H9 (cell line): Measurements from ENCODE around the gene BRI3. TPM values are rescaled to one million over a fixed set of nuclear protein-coding genes. Genes with fewer than 3 reads are reported as not detected.
A peak's percentile ranks its signal among the peaks of the same experiment; 100 is the strongest.

Experiments
- DNase-seq: peaks from one replicate; pipeline ENCODE4 v3.0.0-alpha.2; 2017
- H2AFZ ChIP-seq: one replicate; pipeline ENCODE4 v1.6.1; 2013; ENCODE audit warnings: mild to moderate bottlenecking, low read length, control low read depth, moderate library complexity
- H2AK5ac ChIP-seq: 2 replicates; pipeline ENCODE4 v1.6.1; 2013; ENCODE audit warnings: low read length, control low read depth, mixed read lengths; ENCODE audit not compliant: insufficient read length
- H2BK120ac ChIP-seq: one replicate; pipeline ENCODE4 v1.6.1; 2013; ENCODE audit warnings: low read depth, mild to moderate bottlenecking, low read length, control low read depth, inconsistent platforms; ENCODE audit not compliant: poor library complexity, severe bottlenecking
- H2BK12ac ChIP-seq: 2 replicates; pipeline ENCODE4 v1.6.1; 2013; ENCODE audit warnings: low read length, control low read depth, mixed read lengths, low read depth; ENCODE audit not compliant: insufficient read length
- H2BK15ac ChIP-seq: 2 replicates; pipeline ENCODE4 v1.6.1; 2013; ENCODE audit warnings: low read depth, low read length, control low read depth
- H2BK20ac ChIP-seq: one replicate; pipeline ENCODE4 v1.6.1; 2013; ENCODE audit warnings: low read depth, mild to moderate bottlenecking, low read length, control low read depth, inconsistent platforms; ENCODE audit not compliant: poor library complexity, severe bottlenecking
- H2BK5ac ChIP-seq: 2 replicates; pipeline ENCODE4 v1.6.1; 2013; ENCODE audit warnings: low read length, control low read depth, mixed read lengths; ENCODE audit not compliant: insufficient read length
- H3K14ac ChIP-seq: 2 replicates; pipeline ENCODE4 v1.6.1; 2013; ENCODE audit warnings: low read length, control low read depth; ENCODE audit not compliant: insufficient read depth
- H3K18ac ChIP-seq: 2 replicates; pipeline ENCODE4 v1.6.1; 2013; ENCODE audit warnings: low read depth, mild to moderate bottlenecking, mixed read lengths, low read length, control low read depth; ENCODE audit not compliant: insufficient read length
- H3K23ac ChIP-seq: 2 replicates; pipeline ENCODE4 v1.6.1; 2013; ENCODE audit warnings: low read length, control low read depth, mixed read lengths, low read depth; ENCODE audit not compliant: insufficient read length
- H3K23me2 ChIP-seq: 2 replicates; pipeline ENCODE4 v1.6.1; 2013; ENCODE audit warnings: low read depth, mild to moderate bottlenecking, mixed read lengths, low read length, control low read depth; ENCODE audit not compliant: insufficient read length, poor library complexity, severe bottlenecking
- H3K27ac ChIP-seq: 2 replicates; pipeline ENCODE4 v1.5.1; 2013; ENCODE audit warnings: low read length, control low read depth, mixed read lengths, low read depth; ENCODE audit not compliant: insufficient read length
- H3K27me3 ChIP-seq: 2 replicates; pipeline ENCODE4 v1.6.1; 2013; ENCODE audit warnings: low read length, control low read depth, inconsistent platforms; ENCODE audit not compliant: insufficient read depth
- H3K4ac ChIP-seq: 2 replicates; pipeline ENCODE4 v1.6.1; 2013; ENCODE audit warnings: low read depth, mild to moderate bottlenecking, control low read depth, inconsistent platforms, low read length, moderate library complexity
- H3K4me1 ChIP-seq: 2 replicates; pipeline ENCODE4 v1.6.1; 2013; ENCODE audit warnings: low read length, control low read depth, inconsistent platforms; ENCODE audit not compliant: insufficient read depth
- H3K4me2 ChIP-seq: 2 replicates; pipeline ENCODE4 v1.6.1; 2013; ENCODE audit warnings: low read length, control low read depth, mixed read lengths; ENCODE audit not compliant: insufficient read length, insufficient read depth
- H3K56ac ChIP-seq: 2 replicates; pipeline ENCODE4 v1.6.1; 2013; ENCODE audit warnings: low read depth, mild to moderate bottlenecking, mixed read lengths, low read length, control low read depth; ENCODE audit not compliant: insufficient read length
- H3K79me1 ChIP-seq: 2 replicates; pipeline ENCODE4 v1.6.1; 2013; ENCODE audit warnings: low read depth, mild to moderate bottlenecking, moderate library complexity, low read length, control low read depth, inconsistent platforms; ENCODE audit not compliant: insufficient read depth, poor library complexity, severe bottlenecking
- H3K79me2 ChIP-seq: 2 replicates; pipeline ENCODE4 v1.6.1; 2013; ENCODE audit warnings: low read length, control low read depth, inconsistent platforms; ENCODE audit not compliant: insufficient read depth
- H3K9ac ChIP-seq: 2 replicates; pipeline ENCODE4 v1.6.1; 2013; ENCODE audit warnings: low read length, control low read depth, mixed read lengths; ENCODE audit not compliant: insufficient read length; ENCODE audit errors: extremely low read depth
- H3K9me3 ChIP-seq: one replicate; pipeline ENCODE4 v1.6.1; 2013; ENCODE audit warnings: low read depth, low read length, inconsistent platforms; ENCODE audit not compliant: control insufficient read depth
- H3T11ph ChIP-seq: one replicate; pipeline ENCODE4 v1.6.1; 2013; ENCODE audit warnings: mild to moderate bottlenecking, low read length, control low read depth, inconsistent platforms
- H4K20me1 ChIP-seq: one replicate; pipeline ENCODE4 v1.6.1; 2013; ENCODE audit not compliant: control insufficient read depth, insufficient read length, insufficient read depth
- H4K5ac ChIP-seq: 2 replicates; pipeline ENCODE4 v1.6.1; 2013; ENCODE audit warnings: low read depth, mild to moderate bottlenecking, mixed read lengths, low read length, control low read depth; ENCODE audit not compliant: insufficient read length
- H4K8ac ChIP-seq: replicated peaks from 2 replicates; pipeline ENCODE4 v1.6.1; 2013; ENCODE audit warnings: low read length, control low read depth, mixed read lengths, low read depth; ENCODE audit not compliant: insufficient read length
- H4K91ac ChIP-seq: 2 replicates; pipeline ENCODE4 v1.6.1; 2013; ENCODE audit warnings: low read depth, mild to moderate bottlenecking, moderate library complexity, mixed read lengths, low read length, control low read depth; ENCODE audit not compliant: insufficient read length
- H3K27ac Mint-ChIP-seq, 3 experiments: 2 replicates in 2 of 3; 3 replicates in 1 of 3; pipeline ENCODE4 v1.8.0; 2020 to 2021; ENCODE audit warnings: mixed read lengths in 3 of 3, mild to moderate bottlenecking in 1 of 3, moderate library complexity in 1 of 3
- H3K27me3 Mint-ChIP-seq: 2 replicates; pipeline ENCODE4 v1.8.0; 2021; ENCODE audit warnings: low read depth, mild to moderate bottlenecking, moderate library complexity, mixed read lengths
- H3K36me3 Mint-ChIP-seq, 3 experiments: 2 replicates in 2 of 3; 3 replicates in 1 of 3; pipeline ENCODE4 v1.8.0; 2020 to 2021; ENCODE audit warnings: low read depth in 3 of 3, mixed read lengths in 3 of 3; ENCODE audit not compliant: insufficient read depth in 1 of 3
- H3K4me1 Mint-ChIP-seq, 2 experiments: 2 replicates each; pipeline ENCODE4 v1.8.0; 2020; ENCODE audit warnings: mixed read lengths in 2 of 2
- H3K4me3 Mint-ChIP-seq, 2 experiments: 2 replicates in 1 of 2; 3 replicates in 1 of 2; pipeline ENCODE4 v1.8.0; 2020 to 2021; ENCODE audit warnings: mild to moderate bottlenecking in 2 of 2, mixed read lengths in 2 of 2, moderate library complexity in 1 of 2
- H3K9me3 Mint-ChIP-seq, 2 experiments: 2 replicates in 1 of 2; 3 replicates in 1 of 2; pipeline ENCODE4 v1.8.0; 2020; ENCODE audit warnings: mild to moderate bottlenecking in 2 of 2, mixed read lengths in 2 of 2, moderate library complexity in 1 of 2
- CTCF ChIP-seq: fragments of 200-600 bp; sonication (generic); conservative IDR thresholded peaks from 3 replicates; pipeline ENCODE4 v1.8.0; 2021; ENCODE audit warnings: antibody characterized with exemption, mild to moderate bottlenecking
- WGBS: extraction: QIAGEN DNeasy Blood & Tissue Kit; methylation state at CpG from one replicate; pipeline ENCODE4 v1.1.7; 2013; ENCODE audit warnings: missing lambda C conversion rate, low lambda C conversion rate, mixed read lengths; ENCODE audit not compliant: insufficient read length; ENCODE audit errors: extremely low coverage; 5-methylcytosine and 5-hydroxymethylcytosine counted together
- total RNA-seq: library from RNA; stranded (reverse); gene quantifications from 2 replicates; pipeline ENCODE4 v1.2.1, GENCODE V29; 2021

BRI3 gene
- total RNA-seq, 1 experiment from 2014 or later: 102 TPM

- H3T11ph ChIP-seq: no peak overlapping the region
- no peak overlapping the region for H4K5ac ChIP-seq
- peaks cover 11% of the 10 kb centered on the region for H3K23me2 ChIP-seq
- no peaks in the 10 kb centered on the region for H3K9me3 ChIP-seq
- no peaks in the 10 kb centered on the region; the same call in 1 of the 2 replicates for H3K4me1 ChIP-seq
- no peak overlapping the region for H2BK20ac ChIP-seq
- peaks cover 2% of the 10 kb centered on the region; the same call in 1 of the 2 replicates for H3K79me2 ChIP-seq
- no peak overlapping the region for H2BK5ac ChIP-seq
- TF ChIP-seq CTCF: no peak
- no peak overlapping the region for H3K27ac Mint-ChIP-seq
- no peak overlapping the region for H3K4me2 ChIP-seq
- H2AFZ ChIP-seq: no peak overlapping the region
- no peak overlapping the region for H3K18ac ChIP-seq
- H4K20me1 ChIP-seq: no peaks in the 10 kb centered on the region
- H3K9ac ChIP-seq: no peak overlapping the region
- H3K27ac ChIP-seq: no peak overlapping the region
- no peak overlapping the region for H2BK12ac ChIP-seq
- peak overlapping the region; percentile 7 to 46; a peak in 2 of 5 replicates for H3K4me3 Mint-ChIP-seq
- no peak overlapping the region for H2BK120ac ChIP-seq
- H3K4ac ChIP-seq: no peak overlapping the region
- no peak overlapping the region for H2BK15ac ChIP-seq
- no peak overlapping the region for H2AK5ac ChIP-seq
- no peak overlapping the region for H4K91ac ChIP-seq
- H3K9me3 Mint-ChIP-seq: no peaks in the 10 kb centered on the region
- H3K36me3 Mint-ChIP-seq: peaks cover 6 to 18% (median 17%) of the 10 kb centered on the region in 3 experiments
- WGBS: no CpG with 5 or more reads among the region's 8 CpGs
- H3K79me1 ChIP-seq: peaks cover 6% of the 10 kb centered on the region
- H3K27me3 Mint-ChIP-seq: peaks cover under 1% of the 10 kb centered on the region; the same call in 1 of the 2 replicates
- no peak overlapping the region for H3K56ac ChIP-seq
- no peak overlapping the region for H3K14ac ChIP-seq
- DNase-seq: no peak
- H4K8ac ChIP-seq: no peak overlapping the region
- no peak overlapping the region for H3K23ac ChIP-seq
- H3K27me3 ChIP-seq: no peaks in the 10 kb centered on the region
- H3K4me1 Mint-ChIP-seq: peaks cover 30 to 39% of the 10 kb centered on the region in 2 experiments
These were observed 2.4 kb downstream of the BRI3 start for GRCh38 chr7:98283887-98284222.
